CD14-positive monocyte (primary cell): Measurements from ENCODE around the gene ANXA11. TPM values are rescaled to one million over a fixed set of nuclear protein-coding genes. Genes with fewer than 3 reads are reported as not detected.

ENCODE experiments used
- DNase-seq, 3 donors: peaks; one replicate each; pipeline ENCODE4 v3.0.0-alpha.2; 2011 to 2022
- H2AFZ ChIP-seq: 2 replicates; pipeline ENCODE4 v1.6.0; 2012; ENCODE audit warnings: mild to moderate bottlenecking, low read depth, low read length, inconsistent platforms; ENCODE audit not compliant: insufficient read depth, poor library complexity, severe bottlenecking
- H3K27ac ChIP-seq, 2 donors: 1 replicate in 1 of 2; 2 replicates in 1 of 2; pipeline ENCODE4 v1.5.1; 2012 to 2013; ENCODE audit warnings: low read length in 2 of 2, control low read depth in 1 of 2, inconsistent platforms in 1 of 2, low read depth in 1 of 2, mild to moderate bottlenecking in 1 of 2
- H3K27me3 ChIP-seq, 2 donors: one replicate each; pipeline versions ENCODE4 v1.6.0 to v1.6.1; 2011 to 2013; ENCODE audit warnings: low read length in 2 of 2; ENCODE audit not compliant: control insufficient read depth in 2 of 2, insufficient read depth in 2 of 2
- H3K36me3 ChIP-seq, 2 donors: replicated peaks in 1 of 2; 1 replicate in 1 of 2; 2 replicates in 1 of 2; pipeline versions ENCODE4 v1.5.1 to v1.6.1; 2012 to 2013; ENCODE audit warnings: low read length in 2 of 2, control low read depth in 1 of 2, inconsistent platforms in 1 of 2, mild to moderate bottlenecking in 1 of 2; ENCODE audit not compliant: insufficient read depth in 2 of 2, control insufficient read depth in 1 of 2
- H3K4me1 ChIP-seq, 2 donors: 1 replicate in 1 of 2; 2 replicates in 1 of 2; pipeline versions ENCODE4 v1.5.1 to v1.6.1; 2012 to 2013; ENCODE audit warnings: low read length in 2 of 2, control low read depth in 1 of 2, inconsistent platforms in 1 of 2, mild to moderate bottlenecking in 1 of 2, moderate library complexity in 1 of 2; ENCODE audit not compliant: insufficient read depth in 2 of 2, control insufficient read depth in 1 of 2
- H3K4me2 ChIP-seq: replicated peaks from 2 replicates; pipeline ENCODE3; 2012; ENCODE audit warnings: low read length, moderate library complexity, mild to moderate bottlenecking; ENCODE audit not compliant: poor library complexity, severe bottlenecking; ENCODE audit errors: extremely low read depth
- H3K4me3 ChIP-seq, 3 experiments: fragments of 200-600 bp in 1 of 3; sonication (generic) in 1 of 3; replicated peaks in 1 of 3; 1 replicate in 2 of 3; 2 replicates in 1 of 3; pipeline ENCODE4 v1.5.1; 2011 to 2013; ENCODE audit warnings: low read length in 3 of 3, mild to moderate bottlenecking in 3 of 3, control low read depth in 2 of 3, low read depth in 2 of 3, inconsistent platforms in 1 of 3, moderate library complexity in 1 of 3
- H3K79me2 ChIP-seq: 2 replicates; pipeline ENCODE4 v1.6.0; 2012; ENCODE audit warnings: mild to moderate bottlenecking, control low read depth, inconsistent platforms, low read length, moderate library complexity; ENCODE audit not compliant: insufficient read depth
- H3K9ac ChIP-seq: 2 replicates; pipeline ENCODE4 v1.6.0; 2017; ENCODE audit warnings: low read length, mild to moderate bottlenecking; ENCODE audit not compliant: insufficient read depth, poor library complexity, severe bottlenecking
- H3K9me3 ChIP-seq, 2 donors: replicated peaks in 1 of 2; 1 replicate in 1 of 2; 2 replicates in 1 of 2; pipeline versions ENCODE4 v1.5.1 to v1.6.1; 2012 to 2013; ENCODE audit warnings: low read length in 2 of 2, control low read depth in 1 of 2; ENCODE audit not compliant: control insufficient read depth in 1 of 2, insufficient read depth in 1 of 2
- H4K20me1 ChIP-seq: 2 replicates; pipeline ENCODE4 v1.6.0; 2012; ENCODE audit warnings: mild to moderate bottlenecking, low read length, control low read depth, moderate library complexity; ENCODE audit not compliant: insufficient read depth
- H3K27ac Mint-ChIP-seq, 7 donors: one replicate each; pipeline ENCODE4 v1.8.0; 2020; ENCODE audit warnings: mild to moderate bottlenecking in 7 of 7, mixed read lengths in 7 of 7, moderate library complexity in 6 of 7, inconsistent platforms in 2 of 7
- H3K27me3 Mint-ChIP-seq, 3 donors: one replicate each; pipeline ENCODE4 v1.8.0; 2021 to 2022; ENCODE audit warnings: low read depth in 3 of 3, mild to moderate bottlenecking in 3 of 3, mixed read lengths in 3 of 3, moderate library complexity in 3 of 3, inconsistent platforms in 1 of 3
- H3K36me3 Mint-ChIP-seq, 2 donors: one replicate each; pipeline ENCODE4 v1.8.0; 2020; ENCODE audit warnings: mixed read lengths in 2 of 2, inconsistent platforms in 1 of 2, mild to moderate bottlenecking in 1 of 2
- H3K4me1 Mint-ChIP-seq: one replicate; pipeline ENCODE4 v1.8.0; 2020; ENCODE audit warnings: mild to moderate bottlenecking, mixed read lengths
- H3K4me3 Mint-ChIP-seq, 2 donors: one replicate each; pipeline ENCODE4 v1.8.0; 2020; ENCODE audit warnings: mild to moderate bottlenecking in 2 of 2, mixed read lengths in 2 of 2, moderate library complexity in 1 of 2
- H3K9me3 Mint-ChIP-seq, 7 donors: one replicate each; pipeline ENCODE4 v1.8.0; 2020 to 2022; ENCODE audit warnings: mixed read lengths in 7 of 7, mild to moderate bottlenecking in 6 of 7, moderate library complexity in 6 of 7, inconsistent platforms in 2 of 7
- CTCF ChIP-seq: fragments of 200-600 bp; IDR thresholded peaks from one replicate; pipeline ENCODE4 v1.8.0; 2022; ENCODE audit warnings: antibody characterized with exemption, mild to moderate bottlenecking
- WGBS: methylation state at CpG from one replicate; pipeline ENCODE4 v1.1.5; 2013; ENCODE audit warnings: missing lambda C conversion rate; ENCODE audit not compliant: insufficient coverage; 5-methylcytosine and 5-hydroxymethylcytosine counted together
- intact Hi-C, 2 donors: fragments of 100-400 bp; cut with micrococcal nuclease; formaldehyde crosslinking; loops; one replicate each; pipeline versions ENCODE4 v1.15.0 to v1.15.1; 2023
- polyA plus RNA-seq, 3 donors: library from polyadenylated mRNA; depleted of rRNA in 1 of 3; unstranded in 2 of 3; stranded (reverse) in 1 of 3; fragments of 300-500 nt in 2 of 3; fragments of >200 nt in 1 of 3; fragmentation: Illumina TruSeq in 2 of 3; gene quantifications; 1 replicate in 2 of 3; 2 replicates in 1 of 3; pipeline ENCODE4 v1.2.3, GENCODE V29; 2012 to 2021

ANXA11 gene
- polyA plus RNA-seq, 3 donors: 95.6 to 174 (median 134) TPM

- H2AFZ ChIP-seq: no peak overlapping the region
- Mint-ChIP-seq H3K4me3 (peak overlapping the region; percentile 61 to 82), H3K36me3 (peaks cover 21 to 36% of the 10 kb centered on the region in 2 donors), H3K9me3 (no peaks in the 10 kb centered on the region), H3K27ac (peak overlapping the region; percentile 82 to 95 (median 92)), H3K4me1 (peaks cover 93% of the 10 kb centered on the region), H3K27me3 (peaks cover 0 to 2% (median 0%) of the 10 kb centered on the region in 3 donors)
- peaks cover 80% of the 10 kb centered on the region for H4K20me1 ChIP-seq
- TF ChIP-seq CTCF: peak; percentile 22
- peaks cover 76 to 81% of the 10 kb centered on the region in 2 donors for H3K4me1 ChIP-seq
- H3K4me2 ChIP-seq: peak overlapping the region; percentile 97
- DNase-seq: no peak
- no CpG with 5 or more reads among the region's 1 CpG for WGBS
- peaks cover 100% of the 10 kb centered on the region for H3K79me2 ChIP-seq
- no peaks in the 10 kb centered on the region for H3K9me3 ChIP-seq
- H3K27me3 ChIP-seq: no peaks in the 10 kb centered on the region
- H3K27ac ChIP-seq: peak overlapping the region; percentile 77 to 81
- H3K4me3 ChIP-seq: peak overlapping the region in 1 of 3 experiments; percentile 91
- H3K9ac ChIP-seq: peak overlapping the region; percentile 51
- H3K36me3 ChIP-seq: peaks cover 2 to 6% of the 10 kb centered on the region in 2 donors
- intact Hi-C loops: loop anchor here in 1 of 2 donors (5.0 to 10.0 kb wide), 2 partner anchors 43 to 125 kb away; partner anchors contain the start of gene TMEM254
These were observed 5.1 kb downstream of the ANXA11 start for GRCh38 chr10:80200259-80200658.

GRCh38 chr10:80199828-80200227 is 5.5 kb downstream of the ANXA11 start:
- H3K27ac ChIP-seq: peak overlapping the region; percentile 77 to 81
- H3K9ac ChIP-seq: peak overlapping the region; percentile 51

More at GRCh38 chr10:80199828-80200227, 5.5 kb downstream of the ANXA11 start:
- no peaks in the 10 kb centered on the region for H3K9me3 ChIP-seq
- H3K27me3 ChIP-seq: no peaks in the 10 kb centered on the region
- peaks cover 25 to 40% of the 10 kb centered on the region in 2 donors for H3K36me3 Mint-ChIP-seq
- peak; percentile 48 for TF ChIP-seq CTCF
- H3K36me3 ChIP-seq: peaks cover 4 to 10% of the 10 kb centered on the region in 2 donors
- H3K27ac Mint-ChIP-seq: peak overlapping the region; percentile 82 to 95 (median 92)
- WGBS: 6% methylated on average over 5 of the region's 8 CpGs
- peaks cover 97% of the 10 kb centered on the region for H3K4me1 Mint-ChIP-seq
- no peaks in the 10 kb centered on the region for H3K9me3 Mint-ChIP-seq
- peak overlapping the region; percentile 61 to 82 for H3K4me3 Mint-ChIP-seq
- H2AFZ ChIP-seq: no peak overlapping the region
- peak overlapping the region in 1 of 3 experiments; percentile 91 for H3K4me3 ChIP-seq
- intact Hi-C loops: loop anchor here in 1 of 2 donors (5.0 to 10.0 kb wide), 2 partner anchors 43 to 125 kb away; partner anchors contain the start of gene TMEM254
- peaks cover 80 to 85% of the 10 kb centered on the region in 2 donors for H3K4me1 ChIP-seq
- peak; percentile 79 to 89 (median 88) for DNase-seq
- peaks cover 100% of the 10 kb centered on the region for H3K79me2 ChIP-seq
- peak overlapping the region; percentile 97 for H3K4me2 ChIP-seq
- peaks cover 80% of the 10 kb centered on the region for H4K20me1 ChIP-seq
- H3K27me3 Mint-ChIP-seq: peaks cover 0 to 2% (median 0%) of the 10 kb centered on the region in 3 donors
